ENCODE data around the gene LCOR. TPM values are rescaled to one million over a fixed set of nuclear protein-coding genes. Genes with fewer than 3 reads are reported as not detected.

LCOR gene
- total and polyA plus RNA-seq, 4 donors = 3.3 to 68.4 (median 17.9) TPM

DNA sequence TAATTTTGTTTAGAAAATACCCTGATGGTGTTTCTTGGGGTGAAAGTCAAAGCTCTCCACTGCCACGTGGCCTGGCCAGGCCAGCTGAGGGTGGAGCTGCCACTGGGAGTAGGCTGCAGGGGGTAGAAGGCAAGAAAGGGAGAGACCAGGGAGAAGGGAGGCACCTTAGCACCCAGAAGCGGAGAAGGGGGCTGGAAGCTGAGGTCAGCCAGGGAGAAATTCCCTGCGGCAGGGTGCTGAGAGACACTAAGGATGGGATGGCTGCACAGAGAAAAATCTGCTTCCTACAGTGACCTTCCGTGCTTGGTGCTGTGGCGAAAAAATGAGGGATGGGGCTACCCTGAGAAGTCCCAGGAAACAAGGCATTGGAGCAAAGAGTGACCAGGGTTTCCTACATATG is 210.0 kb downstream of the LCOR start:
- TF ChIP-seq, protein P1, sequence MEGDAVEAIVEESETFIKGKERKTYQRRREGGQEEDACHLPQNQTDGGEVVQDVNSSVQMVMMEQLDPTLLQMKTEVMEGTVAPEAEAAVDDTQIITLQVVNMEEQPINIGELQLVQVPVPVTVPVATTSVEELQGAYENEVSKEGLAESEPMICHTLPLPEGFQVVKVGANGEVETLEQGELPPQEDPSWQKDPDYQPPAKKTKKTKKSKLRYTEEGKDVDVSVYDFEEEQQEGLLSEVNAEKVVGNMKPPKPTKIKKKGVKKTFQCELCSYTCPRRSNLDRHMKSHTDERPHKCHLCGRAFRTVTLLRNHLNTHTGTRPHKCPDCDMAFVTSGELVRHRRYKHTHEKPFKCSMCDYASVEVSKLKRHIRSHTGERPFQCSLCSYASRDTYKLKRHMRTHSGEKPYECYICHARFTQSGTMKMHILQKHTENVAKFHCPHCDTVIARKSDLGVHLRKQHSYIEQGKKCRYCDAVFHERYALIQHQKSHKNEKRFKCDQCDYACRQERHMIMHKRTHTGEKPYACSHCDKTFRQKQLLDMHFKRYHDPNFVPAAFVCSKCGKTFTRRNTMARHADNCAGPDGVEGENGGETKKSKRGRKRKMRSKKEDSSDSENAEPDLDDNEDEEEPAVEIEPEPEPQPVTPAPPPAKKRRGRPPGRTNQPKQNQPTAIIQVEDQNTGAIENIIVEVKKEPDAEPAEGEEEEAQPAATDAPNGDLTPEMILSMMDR (IDR thresholded peaks at IDR 0.05; ENCODE audit: control extremely low read depth, extremely low read depth) = no peak
- Histone ChIP-seq H3K4me1 (ENCODE audit: control insufficient read depth in 5 of 5, insufficient read depth in 5 of 5, low read length in 5 of 5) (peaks cover 0 to 17% (median 6%) of the 10 kb centered on the region in 5 donors), H3K36me3 (ENCODE audit: control insufficient read depth in 4 of 4, insufficient read depth in 4 of 4, low read length in 4 of 4) (no peaks in the 10 kb centered on the region), H3K27me3 (ENCODE audit: control insufficient read depth in 3 of 3, insufficient read depth in 3 of 3, low read length in 2 of 3) (no peaks in the 10 kb centered on the region), H3K27ac (ENCODE audit: low read depth in 1 of 2, low read length in 1 of 2) (no peak overlapping the region), H3K9ac (ENCODE audit: insufficient read depth in 1 of 2, low read length in 2 of 2) (no peak overlapping the region), H3K4me3 (no peak overlapping the region), H3K9me3 (ENCODE audit: control insufficient read depth in 4 of 4, insufficient read depth in 3 of 4, low read length in 3 of 4) (no peaks in the 10 kb centered on the region)
- no peak for DNase-seq
- WGBS, 2 donors = 91 to 92% methylated on average over 5 of the region's 5 CpGs
- no peak for ATAC-seq (ENCODE audit: insufficient read depth, low FRiP score)

DNA sequence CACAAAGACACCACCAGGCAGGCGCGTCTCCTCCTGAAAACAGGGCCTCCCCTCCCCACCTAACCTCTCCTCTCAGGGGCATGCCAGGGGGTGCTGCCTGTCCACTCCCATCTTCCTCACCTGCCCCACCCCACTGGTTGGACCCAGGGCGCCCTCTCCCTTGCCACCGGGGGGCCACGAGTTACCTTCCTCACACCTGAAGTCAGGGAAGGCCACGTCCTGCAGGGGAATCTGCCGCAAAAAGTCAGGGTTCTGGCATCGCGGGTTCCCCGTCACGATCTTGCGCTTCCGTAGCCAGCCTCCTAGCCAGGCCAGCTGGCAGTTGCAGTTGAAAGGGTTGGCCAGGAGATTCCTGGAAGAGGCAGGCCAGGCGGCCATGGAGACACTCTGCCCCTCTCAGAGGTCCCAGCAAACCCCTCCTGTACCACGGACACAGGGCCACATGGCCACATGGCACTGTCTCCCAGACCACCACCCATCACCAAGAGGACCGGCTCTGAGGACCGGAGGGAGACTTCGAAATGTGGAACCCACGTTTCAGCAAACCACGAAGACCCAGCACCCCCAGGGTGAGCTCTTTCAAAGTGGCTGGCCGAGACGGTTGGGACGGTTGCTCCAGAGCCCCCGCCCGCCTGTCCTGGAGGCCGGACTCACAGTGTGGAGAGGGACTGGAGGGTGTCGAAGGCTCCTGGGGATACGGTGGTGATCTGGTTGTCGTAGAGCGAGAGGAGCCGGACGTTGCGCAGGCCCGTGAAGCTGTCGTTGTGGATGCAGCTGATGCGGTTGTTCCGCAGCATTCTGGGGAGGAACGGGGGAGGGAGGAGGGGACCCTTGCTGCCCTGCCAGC is 210.8 kb downstream of the LCOR start:
- no peak for DNase-seq
- 92 to 94% methylated on average over 38 of the region's 38 CpGs for WGBS, 2 donors
- H3K9me3 ChIP-seq (ENCODE audit: control insufficient read depth in 4 of 4, insufficient read depth in 3 of 4, low read length in 3 of 4) = no peaks in the 10 kb centered on the region
- H3K27me3 ChIP-seq (ENCODE audit: control insufficient read depth in 3 of 3, insufficient read depth in 3 of 3, low read length in 2 of 3) = no peaks in the 10 kb centered on the region
- H3K9ac ChIP-seq (ENCODE audit: insufficient read depth in 1 of 2, low read length in 2 of 2) = no peak overlapping the region
- TF ChIP-seq, protein P1 (IDR thresholded peaks at IDR 0.05; ENCODE audit: control extremely low read depth, extremely low read depth) = no peak
- ATAC-seq (ENCODE audit: insufficient read depth, low FRiP score) = no peak
- H3K4me3 ChIP-seq = no peak overlapping the region
- H3K36me3 ChIP-seq (ENCODE audit: control insufficient read depth in 4 of 4, insufficient read depth in 4 of 4, low read length in 4 of 4) = no peaks in the 10 kb centered on the region
- peaks cover 0 to 11% (median 1%) of the 10 kb centered on the region in 5 donors for H3K4me1 ChIP-seq (ENCODE audit: control insufficient read depth in 5 of 5, insufficient read depth in 5 of 5, low read length in 5 of 5)
- H3K27ac ChIP-seq (ENCODE audit: low read depth in 1 of 2, low read length in 1 of 2) = no peak overlapping the region

DNA sequence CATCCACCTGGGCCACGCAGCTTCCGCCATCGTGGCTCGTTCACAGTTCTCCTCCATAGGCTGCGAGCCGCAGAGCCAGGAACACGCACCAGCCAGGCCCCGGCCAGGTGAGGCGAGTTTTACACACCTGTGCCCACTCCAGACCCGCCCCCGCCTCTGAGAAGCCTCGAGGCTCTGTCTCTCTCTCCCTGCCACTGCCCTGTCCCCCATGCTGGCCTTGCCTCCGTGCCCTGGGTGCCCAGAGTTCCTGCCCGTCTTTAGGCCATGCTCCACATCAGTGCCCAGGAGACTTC is 211.4 kb downstream of the LCOR start:
- WGBS, 2 donors = 89 to 92% methylated on average over 14 of the region's 14 CpGs
- Histone ChIP-seq H3K9ac (ENCODE audit: insufficient read depth in 1 of 2, low read length in 2 of 2) (no peak overlapping the region), H3K36me3 (ENCODE audit: control insufficient read depth in 4 of 4, insufficient read depth in 4 of 4, low read length in 4 of 4) (no peaks in the 10 kb centered on the region), H3K27ac (ENCODE audit: low read depth in 1 of 2, low read length in 1 of 2) (no peak overlapping the region), H3K27me3 (ENCODE audit: control insufficient read depth in 3 of 3, insufficient read depth in 3 of 3, low read length in 2 of 3) (no peaks in the 10 kb centered on the region), H3K4me3 (no peak overlapping the region), H3K9me3 (ENCODE audit: control insufficient read depth in 4 of 4, insufficient read depth in 3 of 4, low read length in 3 of 4) (no peaks in the 10 kb centered on the region), H3K4me1 (ENCODE audit: control insufficient read depth in 5 of 5, insufficient read depth in 5 of 5, low read length in 5 of 5) (peaks cover 0 to 10% (median 0%) of the 10 kb centered on the region in 5 donors)
- ATAC-seq (ENCODE audit: insufficient read depth, low FRiP score) = no peak
- no peak for DNase-seq
- TF ChIP-seq, protein P1 (IDR thresholded peaks at IDR 0.05; ENCODE audit: control extremely low read depth, extremely low read depth) = no peak

Small RNAs within 50 kb of the gene (small RNA-seq; reads per million reads assigned to genes)
- gene HMGN2P35 (ENCODE audit: low replicate concordance) = not detected
- gene MIR607 (ENCODE audit: low replicate concordance) = 0.10 reads per million

Other genes starting within 250 kb of the LCOR start
- 100 to 1,000 TPM in 1 of 2 donors, 10 to 100 TPM in 1; 89.5 to 103 TPM for gene TM9SF3, start 245.3 kb upstream of the LCOR start, total RNA-seq
- 10 to 100 TPM; 24.4 to 44.0 TPM for gene TM9SF3, start 245.3 kb upstream of the LCOR start, polyA plus RNA-seq
- gene PIK3AP1, start 111.8 kb upstream of the LCOR start, total RNA-seq = 10 to 100 TPM; 24.0 to 36.8 TPM
- gene PIK3AP1, start 111.8 kb upstream of the LCOR start, polyA plus RNA-seq = 100 to 1,000 TPM in 1 of 2 donors, 1 to 10 TPM in 1; 7.3 to 120 TPM

All from lung (tissue), 13 donors.